Measurements from ENCODE around the gene SERHL2.

Gene SERHL2

GRCh38 chr22:42577623-42578240 is 24.0 kb downstream of the SERHL2 start:
- no peak for TF ChIP-seq CTCF (IDR thresholded peaks at IDR 0.05)

- no peak for TF ChIP-seq CTCF (IDR thresholded peaks at IDR 0.05)
Measured at GRCh38 chr22:42581762-42582716, 28.3 kb downstream of the SERHL2 start.

- TF ChIP-seq CTCF (IDR thresholded peaks at IDR 0.05), result no peak
Measured at GRCh38 chr22:42582987-42583386, 29.2 kb downstream of the SERHL2 start.

- no peak for TF ChIP-seq CTCF (IDR thresholded peaks at IDR 0.05)
Measured at GRCh38 chr22:42584364-42584940, 30.7 kb downstream of the SERHL2 start.

- no peak for TF ChIP-seq CTCF (IDR thresholded peaks at IDR 0.05)
Measured at GRCh38 chr22:42585096-42585495, 31.3 kb downstream of the SERHL2 start.

- TF ChIP-seq CTCF (IDR thresholded peaks at IDR 0.05), result no peak
Measured at GRCh38 chr22:42586381-42586780, 32.6 kb downstream of the SERHL2 start.

GRCh38 chr22:42587588-42588175 is 33.9 kb downstream of the SERHL2 start:
- TF ChIP-seq CTCF (IDR thresholded peaks at IDR 0.05), result no peak
